Spleen (tissue), 7 donors: ENCODE data around the gene CHKB.

Experiments used
- CTCF ChIP-seq, 11 experiments: fragments of 200-600 bp in 7 of 11; fragments of 450-650 bp in 4 of 11; sonication (generic) in 4 of 11; IDR thresholded peaks in 8 of 11; conservative IDR thresholded peaks in 3 of 11; 1 replicate in 7 of 11; 2 replicates in 4 of 11; pipeline versions ENCODE4 v1.4.0 to v1.8.0; 2016 to 2021; ENCODE audit warnings: antibody characterized with exemption in 11 of 11, inconsistent platforms in 4 of 11, mild to moderate bottlenecking in 1 of 11
- POLR2A ChIP-seq, 3 donors: fragments of 450-650 bp; IDR thresholded peaks; one replicate each; pipeline ENCODE4 v1.5.1; 2017; ENCODE audit warnings: antibody characterized with exemption in 3 of 3, mild to moderate bottlenecking in 1 of 3
- POLR2AphosphoS5 ChIP-seq, 3 donors: sonication (generic); formaldehyde crosslinking; IDR thresholded peaks; one replicate each; pipeline ENCODE4 v1.5.1; 2017; ENCODE audit warnings: antibody characterized with exemption in 3 of 3
- donor health status: DM: no; HTN: no; CAD: no; lungs with moderate emphysema.
- donor health status: DM: no; HTN: no; CAD: no.
- donor health status: DM: no; HTN: no; CAD: no.

GRCh38 chr22:50576806-50577696, 5.6 kb downstream of the CHKB start:
- TF ChIP-seq POLR2A (IDR thresholded peaks at IDR 0.05) (no peak), CTCF (IDR thresholded peaks at IDR 0.05 in 8 of 11, conservative IDR thresholded peaks at IDR 0.05 in 3 of 11) (no peak), POLR2AphosphoS5 (IDR thresholded peaks at IDR 0.05) (peak in 1 of 3 donors; percentile 42)
